DMS79 (cell line): ENCODE results near the gene TACC2.

Experiments used
- DNase-seq: peaks from one replicate; lab custom pipeline; 2025; lab: John Stamatoyannopoulos, UW

The TACC2 gene

DNA sequence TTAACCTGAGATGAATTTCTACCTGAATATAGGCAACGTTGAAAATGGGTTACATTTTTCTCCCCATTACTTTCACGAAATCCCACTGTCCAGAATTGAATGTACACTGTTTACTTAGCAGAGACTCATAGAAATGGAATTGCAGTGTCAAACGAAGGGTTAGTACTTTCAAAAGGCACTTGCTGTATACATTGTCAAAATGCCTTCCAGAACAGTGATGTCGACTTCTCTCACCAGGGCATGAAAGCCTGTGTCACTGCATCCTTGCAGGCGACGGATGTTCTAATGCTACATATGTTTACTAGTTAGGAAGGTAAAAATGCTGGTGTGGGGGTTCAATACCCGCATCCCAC is 41.2 kb downstream of the TACC2 start:
- DNase-seq: no peak

DNA sequence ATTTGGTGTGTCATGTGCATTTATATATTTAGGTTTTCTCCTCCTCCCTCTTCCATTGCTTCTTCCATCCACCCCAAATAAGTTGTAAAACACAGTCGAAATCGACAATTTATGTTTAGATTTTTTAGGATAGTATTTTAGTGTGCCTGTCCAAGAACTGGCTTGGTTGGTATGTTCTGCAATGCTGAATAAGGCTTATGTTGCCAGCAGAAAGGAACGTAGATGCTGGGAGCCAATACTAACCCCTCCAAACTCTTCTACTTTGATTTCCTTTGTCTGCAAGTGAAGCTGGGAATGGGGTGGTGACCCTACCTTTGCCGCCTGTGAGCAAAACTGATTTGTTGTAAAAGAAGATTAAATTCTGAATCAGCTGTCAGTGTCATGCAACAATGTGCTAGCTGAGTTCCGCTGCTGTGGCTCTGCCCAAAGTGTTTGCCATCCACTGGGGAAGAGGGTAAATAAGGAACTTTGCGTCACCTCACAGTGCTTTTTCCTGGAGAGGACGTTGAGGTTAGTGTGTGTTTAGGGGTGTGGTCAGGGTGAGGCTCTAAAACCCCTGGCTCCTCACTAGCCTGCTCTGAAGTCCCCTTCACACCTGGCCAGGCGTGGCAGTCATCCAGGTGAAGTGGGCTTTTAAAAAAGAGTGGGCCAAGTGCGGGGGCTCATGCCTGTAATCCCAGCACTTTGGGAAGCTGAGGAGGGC is 44.4 kb downstream of the TACC2 start:
- DNase-seq: no peak

DNA sequence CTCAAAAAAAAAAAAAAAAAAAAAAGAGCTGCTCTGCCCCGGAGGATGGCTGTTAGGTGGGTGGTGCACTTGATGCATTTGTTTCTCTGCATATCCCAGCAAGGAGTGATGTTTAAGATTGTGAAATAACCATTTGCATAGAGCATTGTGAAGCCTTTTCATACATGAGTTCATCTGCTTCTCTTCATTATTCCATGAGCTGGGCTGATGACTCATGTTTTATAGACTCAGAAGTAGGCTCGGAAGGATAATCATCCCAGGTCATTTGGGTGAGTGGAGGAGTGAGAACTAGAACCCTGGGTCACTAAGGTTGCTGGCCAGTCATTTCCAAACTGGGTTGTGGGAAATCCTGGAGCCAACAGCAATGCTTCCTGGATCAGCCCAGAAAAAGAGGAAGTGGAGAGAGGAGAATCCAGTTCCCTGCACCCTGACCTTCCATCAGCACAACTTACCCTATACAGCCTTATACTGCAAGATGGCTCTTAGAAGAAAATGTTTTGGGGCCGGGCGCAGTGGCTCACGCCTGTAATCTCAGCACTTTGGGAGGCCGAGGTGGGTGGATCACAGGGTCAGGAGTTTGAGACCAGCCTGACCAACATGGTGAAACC is 45.3 kb downstream of the TACC2 start:
- no peak for DNase-seq

DNA sequence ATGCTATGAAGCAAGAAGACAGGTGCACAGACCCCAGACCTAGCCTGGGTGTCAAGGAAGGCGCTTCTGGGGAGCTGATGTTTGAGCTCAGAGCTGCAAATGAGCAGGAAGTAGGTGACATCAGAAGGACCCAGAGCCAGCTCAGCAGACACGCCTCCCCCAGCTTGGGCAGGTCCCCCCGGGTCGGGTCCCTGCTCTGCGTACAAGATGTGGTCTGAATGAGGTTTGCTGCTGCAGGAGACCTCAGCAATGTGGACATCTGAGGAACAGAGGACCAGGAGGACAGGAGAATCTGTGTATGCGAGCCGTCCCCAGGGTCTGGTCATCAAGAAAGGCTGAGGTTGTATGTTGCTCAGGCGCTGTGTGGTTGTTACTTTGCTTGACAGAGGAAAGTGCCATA is 51.8 kb downstream of the TACC2 start:
- no peak for DNase-seq

DNA sequence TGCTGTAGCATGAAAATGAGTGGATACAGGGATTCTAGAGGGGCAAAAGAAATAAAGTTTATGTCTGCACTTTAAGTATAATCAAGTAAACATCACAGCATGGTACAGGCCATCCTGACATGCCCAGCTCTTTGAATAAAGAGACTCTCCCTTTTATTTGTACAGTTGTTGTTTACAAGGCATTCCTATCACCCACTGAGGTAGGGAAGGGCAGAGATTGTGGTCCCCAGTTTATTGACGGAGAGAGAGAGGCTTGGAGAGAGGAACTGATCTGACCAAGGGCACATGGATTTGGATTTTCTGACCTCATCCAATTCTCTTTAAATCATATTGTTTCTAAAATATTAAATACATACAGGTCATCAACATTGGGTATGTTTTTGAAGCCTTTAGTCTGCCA is 53.9 kb downstream of the TACC2 start:
- DNase-seq: no peak

DNA sequence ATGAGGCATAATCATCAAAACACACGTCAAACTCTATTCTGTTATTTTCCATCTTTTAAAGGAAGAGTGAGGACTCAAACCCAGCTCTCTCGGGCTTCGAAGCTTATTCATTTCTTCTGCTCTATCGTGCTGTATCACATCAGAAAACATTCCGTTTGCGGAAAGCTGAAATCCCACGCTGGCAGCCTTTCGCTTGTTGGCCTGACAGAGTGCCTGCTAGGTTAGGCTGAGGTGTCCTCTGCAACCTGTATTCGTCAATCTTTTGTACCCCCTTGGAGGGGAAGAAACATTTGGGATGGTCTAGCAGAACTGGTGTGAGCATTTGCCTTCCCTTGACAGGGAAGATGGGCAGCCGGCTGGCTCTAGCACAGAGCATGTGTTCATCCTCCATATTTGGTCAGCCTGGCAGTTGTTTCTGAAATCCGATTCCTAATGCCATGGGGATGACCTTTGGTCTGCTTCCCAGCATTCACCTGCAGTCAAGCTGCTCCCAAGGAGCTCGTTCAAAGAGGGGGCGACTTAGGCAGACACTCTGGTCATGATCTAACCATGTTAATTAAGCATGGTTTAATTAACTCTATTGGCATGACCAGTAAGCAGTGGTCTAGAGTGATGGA is 55.2 kb downstream of the TACC2 start:
- DNase-seq: no peak

DNA sequence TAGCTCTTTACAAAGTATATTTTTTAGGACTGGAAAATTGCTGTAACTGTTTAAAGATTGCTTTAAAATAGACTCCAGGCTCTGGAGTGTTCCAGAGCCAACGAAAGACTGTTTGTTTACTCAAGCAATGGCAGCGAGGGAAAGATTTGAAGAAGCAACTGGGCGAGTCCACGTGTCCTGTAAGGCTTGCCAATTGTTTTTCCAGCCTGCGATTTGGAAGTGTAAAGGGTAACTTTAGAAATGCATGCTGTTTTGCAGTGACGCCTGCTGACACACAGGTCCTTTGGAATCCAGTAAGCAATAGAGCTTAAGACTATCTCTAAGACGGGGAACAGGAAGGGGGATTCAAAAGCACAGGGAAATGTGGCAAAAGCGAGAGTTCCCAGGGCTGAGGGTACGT is 55.8 kb downstream of the TACC2 start:
- no peak for DNase-seq

DNA sequence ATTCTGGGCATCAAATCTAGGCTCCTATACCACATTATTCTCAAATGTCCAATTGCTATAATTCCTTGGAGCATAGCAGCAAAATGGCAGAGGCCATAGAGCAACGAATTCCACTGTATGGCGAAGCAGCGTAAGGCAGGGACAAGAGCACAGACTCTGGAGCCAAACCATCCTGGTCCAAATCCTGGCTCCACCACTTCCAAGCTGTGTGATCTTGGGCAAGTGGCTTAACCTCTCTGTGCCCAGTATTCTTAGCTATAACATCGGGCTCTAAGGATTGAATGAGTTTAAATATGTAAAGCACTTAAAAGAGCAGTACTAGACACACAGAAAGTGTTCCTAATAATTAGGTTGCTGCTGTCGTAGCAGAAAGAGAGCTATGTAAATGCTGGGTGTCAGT is 56.2 kb downstream of the TACC2 start:
- DNase-seq: no peak

DNA sequence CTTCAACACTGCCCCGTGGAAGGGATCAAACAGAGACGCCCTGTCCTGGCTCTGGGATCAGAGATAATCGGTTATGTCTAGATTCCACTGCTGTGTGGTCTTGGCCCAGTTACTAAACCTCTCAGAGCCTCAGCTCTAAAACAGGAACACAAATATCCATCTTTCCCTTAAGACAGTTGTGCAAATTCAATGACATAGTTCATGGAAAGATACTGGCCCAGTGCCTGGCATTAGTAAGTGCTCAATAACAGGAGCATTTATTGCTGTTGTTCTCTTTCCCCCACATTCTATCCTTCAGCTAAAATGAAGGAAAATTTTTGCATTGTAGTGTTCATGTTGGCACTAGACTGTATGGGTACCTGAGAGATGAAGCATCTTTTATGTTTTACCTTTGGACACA is 58.6 kb downstream of the TACC2 start:
- no peak for DNase-seq

DNA sequence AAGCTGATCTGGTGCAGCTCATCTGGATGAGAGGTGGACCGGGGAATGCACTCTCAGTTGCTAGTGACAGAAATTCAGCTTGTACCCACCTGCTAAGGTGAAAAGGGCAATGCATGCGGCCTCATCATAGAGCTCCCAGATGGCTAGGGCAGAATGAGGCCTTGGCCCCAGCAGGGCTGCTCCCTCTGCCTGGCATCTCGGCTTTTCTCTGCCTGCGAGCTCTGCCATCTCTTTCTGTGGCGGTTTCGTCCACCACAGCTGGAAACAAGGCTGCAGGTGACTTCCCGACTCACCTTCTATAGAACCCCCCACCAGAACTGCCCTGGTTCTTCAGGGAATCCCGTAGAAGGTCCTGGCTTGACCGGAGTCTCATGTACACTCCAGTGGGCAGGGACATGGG is 60.1 kb downstream of the TACC2 start:
- DNase-seq: no peak

DNA sequence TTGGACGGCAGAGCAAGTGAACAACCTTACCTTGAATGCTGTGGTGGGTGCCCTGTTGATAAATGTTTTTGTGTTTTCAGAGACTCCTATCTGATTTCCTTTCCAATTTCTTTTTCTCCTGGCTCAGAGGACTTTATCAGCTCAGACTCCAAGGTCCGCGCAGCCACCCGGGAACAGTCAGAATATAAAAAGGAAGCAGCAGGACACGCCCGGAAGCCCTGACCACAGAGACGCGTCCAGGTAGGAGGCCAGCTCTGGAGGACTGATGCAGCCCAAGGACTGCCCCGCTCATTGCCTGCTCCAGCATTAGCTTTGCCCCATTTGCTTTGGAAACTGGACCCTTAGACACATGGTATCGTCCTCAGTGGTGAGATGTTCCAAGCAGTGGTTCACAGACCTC is 61.3 kb downstream of the TACC2 start:
- DNase-seq: no peak

DNA sequence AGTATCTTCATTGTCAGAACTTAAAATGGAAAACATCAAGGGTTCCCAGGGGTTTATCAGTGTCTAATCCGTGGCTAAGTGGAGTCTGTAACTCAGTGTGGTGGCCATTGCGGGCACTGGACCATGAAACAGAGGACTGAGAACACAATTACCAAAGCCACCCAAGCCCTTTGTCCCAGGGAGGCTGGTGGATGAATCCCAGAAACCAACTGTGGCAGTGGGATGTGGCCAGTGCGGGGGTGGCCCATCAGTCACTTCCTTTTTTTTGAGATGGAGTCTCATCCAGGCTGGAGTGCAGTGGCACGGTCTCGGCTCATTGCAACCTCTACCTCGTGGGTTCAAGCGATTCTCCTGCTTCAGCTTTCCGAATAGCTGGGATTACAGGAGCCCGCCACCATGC is 61.8 kb downstream of the TACC2 start:
- DNase-seq: no peak

DNA sequence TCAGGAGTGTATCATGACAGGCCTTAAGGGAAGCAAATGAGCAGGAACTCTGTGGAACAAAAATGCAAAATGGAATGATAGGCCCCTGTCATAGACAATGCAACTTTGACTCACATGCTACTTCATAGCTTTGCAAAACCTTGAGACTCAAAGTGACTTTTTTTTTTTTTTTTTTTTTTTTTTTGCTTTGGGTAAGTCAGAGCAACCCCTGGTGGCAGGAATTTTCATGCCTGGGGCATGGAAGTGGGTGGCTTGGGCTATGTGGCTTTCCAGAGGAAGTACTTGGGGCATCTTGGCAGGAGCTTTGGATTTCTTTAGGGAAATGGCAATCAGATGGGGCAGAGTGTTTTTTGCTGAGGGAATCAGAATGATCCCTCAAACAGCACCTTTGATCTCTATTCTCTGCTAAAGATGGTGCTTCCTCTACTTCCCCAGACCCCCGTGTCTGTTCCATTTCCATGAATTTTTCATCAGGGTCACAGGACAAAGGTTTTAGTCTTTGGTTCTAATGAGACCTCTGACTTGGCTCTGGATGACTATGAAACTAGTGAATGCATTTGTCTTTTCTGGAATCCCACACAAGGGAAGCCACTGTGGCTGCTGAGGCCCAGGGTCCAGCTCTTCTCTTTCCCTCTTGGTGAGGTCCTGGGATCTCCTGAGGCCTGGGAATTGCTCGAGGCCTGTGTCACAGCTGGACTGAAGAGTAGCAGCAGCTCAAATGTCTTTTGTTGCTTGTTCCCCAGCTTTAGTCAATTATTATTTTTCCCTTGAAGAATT is 62.8 kb downstream of the TACC2 start:
- no peak for DNase-seq

DNA sequence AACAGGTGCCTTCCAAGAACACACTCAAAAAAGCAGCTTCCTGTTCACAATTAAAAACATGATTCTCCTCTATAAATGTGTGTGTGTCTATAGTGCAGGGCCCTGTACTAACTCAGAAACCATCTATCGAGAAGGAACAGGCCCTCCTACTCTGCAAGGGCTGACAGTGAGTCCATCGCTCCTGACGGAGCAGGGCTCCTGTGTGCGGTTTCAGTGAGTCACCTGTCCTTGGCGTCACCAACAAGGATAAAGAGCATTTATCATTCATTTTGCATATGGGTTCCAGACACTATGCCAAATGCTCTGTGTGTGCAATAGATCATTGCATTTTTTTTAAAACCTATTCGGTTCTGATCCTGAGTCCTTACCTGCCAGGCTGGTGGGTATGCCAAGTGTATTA is 63.7 kb downstream of the TACC2 start:
- DNase-seq: no peak

DNA sequence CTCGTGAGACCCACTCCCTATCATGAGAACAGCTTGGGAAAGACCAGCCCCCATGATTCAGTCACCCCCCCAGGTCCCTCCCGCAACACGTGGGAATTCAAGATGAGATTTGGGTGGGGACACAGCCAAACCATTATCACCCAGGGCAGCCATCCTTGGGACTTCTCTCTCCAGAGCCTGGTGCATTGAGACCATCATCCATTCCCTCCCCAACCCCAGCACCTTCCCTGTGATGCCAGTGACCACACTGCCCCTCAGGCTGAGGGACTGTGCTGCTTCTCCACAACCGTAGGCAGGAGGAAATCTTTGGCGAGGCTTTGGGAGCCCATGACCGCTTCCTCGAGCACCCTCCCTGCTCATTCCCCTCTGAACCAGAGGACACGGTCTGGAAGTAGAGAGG is 64.4 kb downstream of the TACC2 start:
- DNase-seq: no peak

DNA sequence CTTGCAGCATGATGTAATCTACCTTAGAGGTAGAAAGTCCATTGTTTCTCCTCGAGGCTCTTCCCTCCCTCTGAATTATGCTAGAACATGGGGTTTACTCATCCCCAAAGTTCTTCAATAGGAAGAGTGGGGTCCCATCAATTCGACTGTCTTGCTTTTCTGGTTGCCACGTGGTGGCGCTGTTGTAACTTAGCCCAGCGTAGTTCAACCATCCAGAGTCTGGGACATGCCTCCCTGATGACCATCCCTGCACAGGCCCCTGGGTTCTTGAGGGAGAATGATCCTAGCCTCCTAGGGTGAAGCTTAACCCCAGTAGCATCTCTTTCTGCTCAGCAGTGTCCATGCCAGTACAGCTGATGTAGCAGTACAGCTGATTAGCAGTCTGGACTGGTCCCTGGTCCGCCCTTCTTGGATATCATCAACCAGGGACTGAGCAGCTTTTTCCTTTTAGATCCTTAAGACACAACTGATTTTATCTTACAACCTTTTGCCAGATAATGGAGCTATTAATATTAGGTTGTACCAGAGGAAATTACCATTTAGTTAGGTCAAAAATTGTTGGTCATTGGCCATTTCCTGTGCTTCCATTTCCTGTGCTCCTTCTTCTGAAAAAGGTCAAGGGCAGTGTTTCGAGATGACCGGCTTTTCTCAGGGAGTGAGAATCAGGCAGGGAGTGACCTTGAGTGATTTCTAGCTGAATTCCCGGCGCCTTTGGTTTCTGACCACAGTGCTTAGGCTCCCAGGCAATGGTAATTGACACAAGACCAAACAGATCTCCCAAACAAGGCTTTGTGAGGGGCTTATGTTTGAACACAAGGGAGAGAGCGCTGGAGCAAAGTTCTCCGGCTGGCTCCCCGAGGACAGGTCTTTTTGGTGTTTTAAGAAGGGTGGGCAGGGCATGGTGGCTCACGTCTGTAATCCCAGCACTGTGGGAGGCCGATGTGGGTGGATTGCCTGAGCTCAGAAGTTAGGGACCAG is 65.4 kb downstream of the TACC2 start:
- DNase-seq: no peak

DNA sequence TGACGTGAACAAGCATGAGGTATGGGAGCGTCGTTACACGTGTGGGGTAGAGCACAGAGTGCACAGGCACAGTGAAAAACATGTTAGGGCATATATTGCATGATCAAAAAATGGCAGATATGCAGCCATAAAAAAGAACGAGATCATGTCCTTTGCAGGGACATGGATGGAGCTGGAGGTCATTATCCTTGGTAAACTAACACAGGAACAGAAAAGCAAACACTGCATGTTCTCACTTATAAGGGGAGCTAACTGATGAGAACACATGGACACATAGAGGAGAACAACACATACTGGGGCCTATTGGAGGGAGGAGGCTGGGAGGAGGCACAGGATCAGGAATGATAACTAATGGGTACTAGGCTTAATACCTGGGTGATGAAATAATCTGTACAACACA is 66.3 kb downstream of the TACC2 start:
- no peak for DNase-seq

DNA sequence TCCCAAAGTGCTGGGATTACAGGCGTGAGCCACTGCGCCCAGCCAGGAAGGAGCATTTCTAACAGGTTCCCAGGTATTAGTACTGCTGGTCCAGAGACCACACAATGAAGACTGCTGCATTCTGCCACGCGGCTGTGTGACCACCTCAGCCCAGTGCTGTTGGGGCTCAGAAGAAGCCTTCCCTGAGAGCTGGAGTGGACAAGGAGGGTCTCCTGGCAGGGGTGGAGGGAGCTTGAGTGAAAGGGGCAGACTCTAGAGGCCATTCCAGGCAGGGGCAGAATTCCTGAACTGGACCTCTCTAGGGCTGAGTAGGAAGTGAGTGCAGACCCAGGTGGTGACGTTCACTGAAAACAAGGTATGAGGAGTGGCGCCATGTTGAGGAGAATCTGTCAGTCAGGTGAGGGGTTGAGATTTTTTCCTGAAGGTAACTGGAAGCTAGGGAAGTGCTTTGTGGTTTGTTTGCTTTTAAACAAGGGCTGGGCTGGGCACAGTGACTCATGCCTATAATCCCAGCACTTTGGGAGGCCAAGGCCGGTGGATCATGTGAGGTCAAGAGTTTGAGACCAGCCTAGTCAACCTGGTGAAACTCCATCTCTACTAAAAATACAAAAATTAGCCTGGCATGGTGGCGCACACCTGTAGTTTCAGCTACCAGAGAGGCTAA is 67.6 kb downstream of the TACC2 start:
- DNase-seq: no peak

DNA sequence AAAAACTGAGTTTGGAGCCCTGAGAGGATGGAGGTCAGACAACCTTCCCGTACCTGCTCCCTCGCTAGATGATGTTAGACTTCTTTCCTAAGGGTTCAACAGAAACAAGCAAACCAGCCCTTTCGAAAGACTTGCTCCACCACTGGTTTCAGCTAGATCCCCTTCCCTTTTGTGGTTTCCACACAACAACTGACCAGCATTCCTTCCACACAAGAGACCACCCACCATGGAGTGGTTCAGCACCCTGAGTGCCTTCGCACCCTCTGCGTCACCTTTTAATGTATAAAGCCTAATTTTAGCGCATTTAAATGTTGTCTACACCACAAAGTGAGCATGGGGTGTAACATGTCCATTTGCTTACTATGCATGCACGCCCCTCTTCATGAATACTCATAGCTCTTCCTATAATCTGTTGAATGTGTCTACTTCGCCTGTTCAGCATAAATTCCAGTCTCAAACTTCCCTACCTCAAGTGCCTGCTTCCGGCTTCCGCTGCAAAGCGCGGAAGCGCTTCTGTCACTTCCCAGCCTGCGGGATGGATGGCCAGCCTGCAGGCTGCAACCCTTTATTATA is 69.0 kb downstream of the TACC2 start:
- DNase-seq: no peak

DNA sequence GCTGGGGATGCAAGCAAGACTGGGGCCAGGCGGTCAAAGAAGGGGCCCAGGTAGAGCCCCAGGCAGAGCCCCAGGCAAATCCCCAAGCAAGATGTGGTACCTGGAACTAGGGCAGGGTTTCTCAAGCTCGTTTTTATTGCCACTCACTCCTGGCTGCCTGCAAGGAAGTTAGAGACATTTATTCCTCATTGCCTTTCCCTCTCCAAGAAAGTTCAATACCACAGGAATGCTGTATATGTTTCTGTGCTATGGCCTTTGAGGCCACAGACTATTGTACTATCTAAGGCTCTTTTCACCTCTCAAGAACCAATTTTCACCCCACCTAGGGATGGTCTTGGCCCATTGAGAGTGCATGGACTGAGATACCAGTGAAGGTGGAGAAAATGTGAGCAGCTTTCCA is 71.3 kb downstream of the TACC2 start:
- no peak for DNase-seq
